GM04503 (cell line): ENCODE results near the gene IAPP.
"Not testable (repeated sequence)": the region's sequence is repeated elsewhere in the genome, so short reads cannot be mapped to it uniquely, and the experiment has no call there.

Source experiments
- DNase-seq: peaks from one replicate; pipeline ENCODE4 v3.0.0-alpha.2; 2012; ENCODE audit warnings: low read depth

The IAPP gene

DNA sequence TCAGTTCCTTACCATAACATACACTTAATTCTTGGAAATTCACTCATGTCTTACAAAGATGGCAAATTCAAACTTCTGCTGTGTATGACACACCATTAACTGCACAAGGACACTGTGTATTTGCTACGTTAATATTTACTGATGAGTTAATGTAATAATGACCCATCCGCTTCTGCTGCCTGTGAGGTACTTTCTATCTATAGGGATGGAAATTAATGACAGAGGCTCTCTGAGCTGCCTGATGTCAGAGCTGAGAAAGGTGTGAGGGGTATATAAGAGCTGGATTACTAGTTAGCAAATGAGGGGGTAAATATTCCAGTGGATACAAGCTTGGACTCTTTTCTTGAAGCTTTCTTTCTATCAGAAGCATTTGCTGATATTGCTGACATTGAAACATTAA lies at the start of gene IAPP:
Gene IAPP (plus strand): TSS at position 301 of the 400 bp plus-strand sequence. CDS start 450 bp downstream, outside the sequence.
- no peak for DNase-seq

- DNase-seq, result no peak
Observed at GRCh38 chr12:21323736-21324135, 49.0 kb upstream of the IAPP start.

GRCh38 chr12:21324551-21324950 lies 48.2 kb upstream of the IAPP start:
- DNase-seq, result no peak

DNA sequence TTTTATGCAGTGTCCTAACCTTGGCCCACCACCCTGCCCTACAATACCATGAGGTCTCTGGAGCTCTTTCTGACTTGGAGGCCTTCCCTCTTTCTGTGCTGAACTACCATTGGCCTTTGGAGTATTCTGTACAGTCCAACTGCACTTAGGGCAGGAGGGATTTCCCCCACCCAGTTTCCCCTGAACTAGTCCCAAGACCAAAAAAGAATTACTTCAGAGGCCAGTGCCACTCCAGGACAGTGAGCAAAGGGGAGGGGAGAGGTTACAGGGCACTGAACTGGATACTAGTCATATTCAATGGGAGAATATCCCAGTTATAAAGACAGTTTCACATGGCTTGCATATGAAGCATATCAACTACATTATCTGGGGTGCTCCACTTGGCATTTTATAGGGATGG lies 44.1 kb upstream of the IAPP start:
- no peak for DNase-seq

- no peak for DNase-seq
Observed at GRCh38 chr12:21330682-21331253, 41.9 kb upstream of the IAPP start.

- no peak for DNase-seq
Observed at GRCh38 chr12:21334771-21335325, 37.9 kb upstream of the IAPP start, which contains the start of gene SLCO1A2. Gene SLCO1A2, minus strand, starts transcription at chr12:21334917. Its CDS starts 270 bp downstream, at chr12:21334647.

DNA sequence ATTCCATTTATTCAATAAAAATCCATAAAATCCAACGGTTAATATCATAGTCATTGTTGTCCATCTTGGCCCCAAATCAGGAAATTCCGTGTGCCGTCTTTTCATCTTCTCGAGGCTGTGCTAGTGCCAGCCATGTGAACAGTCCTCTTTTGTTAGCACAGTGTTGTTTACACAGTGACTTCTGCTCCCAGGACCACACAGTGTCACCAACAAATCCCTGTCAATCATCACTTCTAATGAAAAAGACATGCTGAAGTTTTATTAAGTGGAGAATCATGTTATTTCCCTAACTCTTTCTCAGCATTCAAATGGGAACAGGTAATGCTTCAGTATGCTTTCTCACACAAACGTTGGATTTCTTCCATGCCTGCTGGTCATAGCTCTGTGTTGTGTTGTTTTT lies 36.0 kb upstream of the IAPP start:
- no peak for DNase-seq

- no peak for DNase-seq
Observed at GRCh38 chr12:21337453-21337852, 35.2 kb upstream of the IAPP start.

DNA sequence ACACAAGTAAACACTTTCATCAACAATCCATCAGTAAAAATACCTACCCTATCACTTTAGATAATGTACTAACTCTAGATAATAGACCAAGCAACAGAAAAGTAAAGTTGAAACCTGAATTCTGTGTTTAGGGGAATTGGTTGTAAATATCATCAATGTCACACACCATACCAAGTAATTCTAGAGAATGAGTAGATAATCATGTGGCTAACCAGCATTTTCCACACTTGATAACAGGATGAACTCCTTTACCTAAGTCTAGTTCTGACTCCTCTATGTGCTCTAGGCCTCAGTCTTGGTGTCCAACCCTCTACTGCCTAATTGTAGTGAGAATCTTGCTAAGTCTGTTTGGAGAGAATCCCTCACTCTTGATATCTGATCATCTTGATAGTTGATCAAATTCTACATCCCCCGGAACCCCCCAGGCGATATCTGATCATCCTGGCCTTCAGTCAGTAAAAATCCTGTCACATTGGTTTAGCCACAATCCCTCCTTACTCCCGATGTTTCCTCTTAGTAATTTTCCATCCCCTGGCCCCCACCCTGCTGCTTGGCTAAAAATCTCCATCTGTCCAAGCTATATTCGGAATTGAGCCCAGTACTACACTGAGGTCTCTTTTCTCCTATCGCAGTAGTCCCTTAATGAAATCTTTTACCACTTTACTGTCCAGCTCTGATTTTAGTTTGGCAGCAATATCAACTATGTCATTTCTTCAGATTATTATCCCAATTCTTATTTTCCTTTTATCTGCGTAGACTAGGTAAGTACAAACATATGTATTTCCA lies 34.5 kb upstream of the IAPP start:
- no peak for DNase-seq

DNA sequence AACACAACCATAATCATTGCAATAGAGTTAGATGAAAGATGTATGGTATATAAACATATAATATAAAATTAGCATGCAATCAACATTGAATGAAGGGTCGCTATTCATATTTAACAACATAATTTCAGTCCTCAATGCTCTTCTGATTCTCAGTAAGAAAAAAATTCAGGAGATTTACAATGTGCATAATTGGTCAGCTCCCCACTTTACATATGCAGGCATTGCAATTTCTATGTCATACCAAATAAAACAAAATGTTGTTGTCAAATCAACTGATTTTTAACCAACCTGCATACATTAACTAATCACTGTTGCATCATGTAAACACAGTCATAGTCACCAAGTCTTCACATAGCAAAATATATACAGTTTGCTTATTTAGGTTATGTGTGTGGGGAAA lies 32.8 kb upstream of the IAPP start:
- DNase-seq, result no peak

DNA sequence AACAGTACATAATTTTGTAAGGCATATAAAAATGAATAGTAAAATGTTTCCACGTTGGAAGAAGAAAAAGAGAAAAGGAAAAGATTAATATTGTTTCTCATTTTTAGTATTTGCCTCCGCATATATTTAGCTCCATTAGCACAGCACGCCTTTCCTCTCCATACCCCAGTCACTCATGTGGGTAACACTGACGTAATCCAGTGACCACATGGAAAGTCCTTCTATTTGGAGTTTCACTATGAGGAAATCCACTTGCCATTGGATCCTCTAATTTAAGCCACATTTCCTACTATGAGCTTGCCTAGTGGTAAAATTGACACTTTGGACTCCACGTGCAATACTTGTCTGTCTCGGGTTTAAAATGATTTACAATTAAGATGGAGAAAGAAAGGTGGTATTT lies 32.3 kb upstream of the IAPP start:
- DNase-seq, result no peak

DNA sequence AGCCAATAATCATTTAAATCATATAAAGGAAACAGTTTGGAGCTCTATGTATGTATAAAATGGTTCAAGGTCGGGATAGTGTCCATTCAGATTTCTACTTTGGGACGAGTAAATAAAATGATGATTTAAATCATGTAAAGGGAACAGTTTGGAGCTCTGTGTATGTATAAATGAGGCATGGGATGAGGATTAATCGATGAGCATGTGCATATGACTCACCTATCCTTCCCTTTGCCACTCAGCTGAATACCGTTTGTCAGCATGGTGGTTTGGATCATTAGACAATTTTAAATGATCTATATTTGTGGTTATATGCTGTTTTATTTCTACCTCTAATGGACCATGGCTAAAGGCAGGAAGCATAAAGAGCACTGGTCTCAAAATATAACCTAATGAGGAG lies 30.9 kb upstream of the IAPP start:
- no peak for DNase-seq

GRCh38 chr12:21343636-21344035 lies 29.1 kb upstream of the IAPP start:
- DNase-seq, result no peak

DNA sequence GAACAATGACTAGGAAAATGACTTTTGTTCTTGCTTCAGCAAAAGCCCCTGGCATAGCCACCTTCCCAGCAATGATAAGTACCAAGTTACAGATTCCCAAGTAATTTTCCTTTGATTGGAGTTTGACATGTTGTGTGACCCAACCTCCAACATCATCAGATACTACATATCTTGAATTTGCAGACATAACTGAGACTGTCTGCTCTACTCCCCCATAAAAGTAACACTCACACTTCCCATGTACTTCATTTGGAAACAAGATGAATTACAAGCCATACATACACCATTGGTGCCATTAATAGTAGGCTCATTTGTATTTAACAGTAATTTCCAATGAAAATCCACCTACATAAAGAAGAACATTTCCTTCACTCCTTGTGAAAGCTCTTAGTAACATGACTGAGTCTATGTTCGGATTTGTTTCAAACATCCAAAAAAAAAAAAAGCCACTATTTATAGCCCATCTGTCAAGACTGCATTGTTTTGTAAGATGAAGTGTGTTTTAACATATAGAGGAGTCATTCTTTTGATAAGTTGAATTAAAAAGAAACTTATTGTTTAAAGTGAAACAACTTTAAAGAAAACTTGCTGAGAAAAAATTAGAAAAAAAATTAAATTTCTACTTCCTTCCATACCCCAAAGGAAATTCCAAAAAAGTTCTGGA lies 26.0 kb upstream of the IAPP start:
- DNase-seq, result no peak

DNA sequence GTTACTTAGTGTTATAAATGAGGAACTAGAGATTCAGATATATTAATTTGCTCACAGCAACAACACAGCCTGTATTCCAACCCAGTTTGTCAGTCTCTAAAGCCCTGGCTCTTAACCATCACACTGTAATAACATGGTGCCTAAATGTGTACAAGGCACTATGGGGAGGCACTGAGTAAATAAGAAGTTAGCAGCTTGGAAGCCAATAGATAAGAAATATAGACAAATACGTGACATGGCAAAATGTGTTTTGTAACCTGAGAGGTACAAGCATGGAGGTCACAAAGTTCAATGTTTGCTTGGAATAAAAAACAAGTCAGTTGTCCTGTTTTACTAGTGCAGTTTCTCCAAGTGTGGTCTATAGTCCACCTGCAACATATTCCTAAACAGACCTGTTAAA lies 21.7 kb upstream of the IAPP start:
- DNase-seq, result no peak

- no peak for DNase-seq
Observed at GRCh38 chr12:21353487-21353886, 19.2 kb upstream of the IAPP start.

DNA sequence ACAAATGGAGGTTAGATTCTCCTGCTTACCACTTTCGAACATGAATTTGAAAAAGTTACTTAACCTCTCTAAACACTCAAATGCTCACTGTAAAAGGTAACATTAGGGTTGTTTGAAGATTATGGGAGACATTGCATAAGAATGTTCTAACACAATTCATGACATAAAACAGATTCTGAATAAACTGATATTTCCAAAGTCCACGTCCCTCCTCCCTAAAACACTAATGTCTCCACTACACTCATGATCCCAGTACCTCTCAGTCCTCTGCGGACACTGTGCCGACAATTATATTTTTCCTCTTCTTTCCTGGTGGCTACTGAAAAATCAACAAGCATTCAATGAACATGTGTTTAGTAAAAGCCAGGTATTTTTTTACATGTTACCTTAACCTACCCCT lies 18.8 kb upstream of the IAPP start:
- no peak for DNase-seq

DNA sequence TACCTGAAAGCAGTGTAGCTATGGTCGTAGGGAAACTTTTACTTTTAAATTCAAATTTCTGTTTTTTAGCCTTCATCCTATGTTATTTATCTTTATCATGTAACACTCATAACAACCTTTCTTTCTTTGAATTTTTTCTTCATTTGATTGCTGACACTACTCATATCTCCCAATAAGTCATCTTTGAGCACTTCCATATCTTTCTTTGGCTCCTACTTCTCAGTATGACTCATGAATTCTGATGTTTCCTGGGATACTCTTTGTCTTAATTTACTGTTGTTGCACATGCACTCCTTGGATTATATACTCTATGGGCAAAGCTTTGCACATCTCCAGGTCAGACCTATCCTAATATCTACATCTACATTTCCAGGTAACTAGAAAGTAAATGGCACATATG lies 18.1 kb upstream of the IAPP start:
- no peak for DNase-seq

DNA sequence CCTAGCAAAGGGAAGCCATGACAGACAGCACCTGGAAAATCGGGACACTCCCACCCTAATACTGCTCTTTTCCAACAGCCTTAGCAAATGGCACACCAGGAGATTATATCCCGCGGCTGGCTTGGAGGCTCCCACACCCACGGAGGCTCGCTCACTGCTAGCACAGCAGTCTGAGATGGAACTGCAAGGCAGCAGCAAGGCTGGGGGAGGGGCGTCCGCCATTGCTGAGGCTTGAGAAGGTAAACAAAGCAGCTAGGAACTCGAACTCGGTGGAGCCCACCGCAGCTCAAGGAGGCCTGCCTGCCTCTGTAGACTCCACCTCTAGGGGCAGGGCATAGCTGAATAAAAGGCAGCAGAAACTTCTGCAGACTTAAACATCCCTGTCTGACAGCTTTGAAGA lies 12.1 kb upstream of the IAPP start:
- not testable (repeated sequence) for DNase-seq

GRCh38 chr12:21369141-21369980 lies 3.3 kb upstream of the IAPP start:
- DNase-seq, result no peak

DNA sequence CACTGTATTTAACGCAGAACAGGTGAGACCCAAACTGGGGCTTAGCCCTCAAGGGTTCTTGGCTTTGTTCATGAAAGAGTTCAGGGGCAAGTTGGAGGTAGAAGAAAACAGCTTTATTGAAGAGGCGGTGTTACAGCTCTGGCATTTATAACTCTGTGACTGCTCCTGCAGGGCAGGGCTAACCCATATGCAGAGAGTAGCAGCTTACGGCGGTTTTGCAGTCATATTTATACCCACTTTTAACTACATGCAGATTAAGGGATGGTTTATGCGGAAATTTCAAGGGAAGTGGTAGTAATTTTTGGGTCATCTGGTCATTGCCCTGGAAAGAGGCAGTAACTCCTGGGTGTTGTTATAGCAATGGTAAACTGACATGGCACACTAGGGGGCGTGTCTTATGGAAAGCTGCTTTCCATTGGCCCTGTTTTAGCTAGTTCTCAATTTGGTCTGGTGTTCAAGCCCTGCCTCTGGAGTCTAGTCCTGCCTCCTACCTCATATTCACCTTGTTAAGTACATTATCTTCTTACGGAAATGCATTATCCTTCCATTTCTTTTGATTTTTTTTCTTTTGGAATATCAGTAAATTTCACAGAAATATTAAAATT lies 1.8 kb upstream of the IAPP start:
- DNase-seq, result no peak

- no peak for DNase-seq
Observed at GRCh38 chr12:21379218-21379617, 6.5 kb downstream of the IAPP start.
